Ishikawa (cell line): Measurements from ENCODE around the gene SHQ1.

Experiments used
- CEBPB ChIP-seq: IDR thresholded peaks from 2 replicates; pipeline ENCODE4 v1.6.1; 2012
- CREB1 ChIP-seq: IDR thresholded peaks from 2 replicates; pipeline ENCODE4 v1.6.1; 2012; ENCODE audit warnings: low read depth
- EGR1 ChIP-seq: IDR thresholded peaks from 2 replicates; pipeline ENCODE4 v1.6.1; 2012
- EP300 ChIP-seq: IDR thresholded peaks from 2 replicates; pipeline ENCODE4 v1.6.1; 2012; ENCODE audit warnings: borderline replicate concordance
- FOXM1 ChIP-seq: IDR thresholded peaks from 2 replicates; pipeline ENCODE4 v1.6.1; 2012; ENCODE audit warnings: low read depth, borderline replicate concordance
- NFIC ChIP-seq: IDR thresholded peaks from 2 replicates; pipeline ENCODE4 v1.6.1; 2012
- RAD21 ChIP-seq: IDR thresholded peaks from 2 replicates; pipeline ENCODE4 v1.6.1; 2012; ENCODE audit warnings: low read depth
- TAF1 ChIP-seq: IDR thresholded peaks from 2 replicates; pipeline ENCODE4 v1.6.1; 2012; ENCODE audit warnings: low read depth, mild to moderate bottlenecking
- TCF12 ChIP-seq: IDR thresholded peaks from 2 replicates; pipeline ENCODE4 v1.6.1; 2012; ENCODE audit warnings: low read depth
- TEAD4 ChIP-seq: IDR thresholded peaks from 2 replicates; pipeline ENCODE4 v1.6.1; 2012
- YY1 ChIP-seq: IDR thresholded peaks from 2 replicates; pipeline ENCODE4 v1.6.1; 2012; ENCODE audit warnings: low read depth
- ZBTB7A ChIP-seq: IDR thresholded peaks from 2 replicates; pipeline ENCODE4 v1.6.1; 2012; ENCODE audit warnings: low read depth
- TF ChIP-seq, protein P1 (sequence below): IDR thresholded peaks from 2 replicates; pipeline ENCODE4 v1.6.1; 2012; ENCODE audit warnings: low read depth, mild to moderate bottlenecking
- TF ChIP-seq, protein P2 (sequence below): IDR thresholded peaks from 2 replicates; pipeline ENCODE4 v1.6.1; 2012
- TF ChIP-seq, protein P3 (sequence below): IDR thresholded peaks from 2 replicates; pipeline ENCODE4 v1.6.1; 2012

Gene SHQ1

GRCh38 chr3:72872183-72872582, 23.9 kb upstream of the SHQ1 start:
- TF ChIP-seq TAF1 (no peak), TEAD4 (no peak), CEBPB (no peak), RAD21 (no peak), FOXM1 (no peak), EGR1 (no peak), NFIC (no peak)
- TF ChIP-seq, protein P1, sequence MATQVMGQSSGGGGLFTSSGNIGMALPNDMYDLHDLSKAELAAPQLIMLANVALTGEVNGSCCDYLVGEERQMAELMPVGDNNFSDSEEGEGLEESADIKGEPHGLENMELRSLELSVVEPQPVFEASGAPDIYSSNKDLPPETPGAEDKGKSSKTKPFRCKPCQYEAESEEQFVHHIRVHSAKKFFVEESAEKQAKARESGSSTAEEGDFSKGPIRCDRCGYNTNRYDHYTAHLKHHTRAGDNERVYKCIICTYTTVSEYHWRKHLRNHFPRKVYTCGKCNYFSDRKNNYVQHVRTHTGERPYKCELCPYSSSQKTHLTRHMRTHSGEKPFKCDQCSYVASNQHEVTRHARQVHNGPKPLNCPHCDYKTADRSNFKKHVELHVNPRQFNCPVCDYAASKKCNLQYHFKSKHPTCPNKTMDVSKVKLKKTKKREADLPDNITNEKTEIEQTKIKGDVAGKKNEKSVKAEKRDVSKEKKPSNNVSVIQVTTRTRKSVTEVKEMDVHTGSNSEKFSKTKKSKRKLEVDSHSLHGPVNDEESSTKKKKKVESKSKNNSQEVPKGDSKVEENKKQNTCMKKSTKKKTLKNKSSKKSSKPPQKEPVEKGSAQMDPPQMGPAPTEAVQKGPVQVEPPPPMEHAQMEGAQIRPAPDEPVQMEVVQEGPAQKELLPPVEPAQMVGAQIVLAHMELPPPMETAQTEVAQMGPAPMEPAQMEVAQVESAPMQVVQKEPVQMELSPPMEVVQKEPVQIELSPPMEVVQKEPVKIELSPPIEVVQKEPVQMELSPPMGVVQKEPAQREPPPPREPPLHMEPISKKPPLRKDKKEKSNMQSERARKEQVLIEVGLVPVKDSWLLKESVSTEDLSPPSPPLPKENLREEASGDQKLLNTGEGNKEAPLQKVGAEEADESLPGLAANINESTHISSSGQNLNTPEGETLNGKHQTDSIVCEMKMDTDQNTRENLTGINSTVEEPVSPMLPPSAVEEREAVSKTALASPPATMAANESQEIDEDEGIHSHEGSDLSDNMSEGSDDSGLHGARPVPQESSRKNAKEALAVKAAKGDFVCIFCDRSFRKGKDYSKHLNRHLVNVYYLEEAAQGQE: no peak
- TF ChIP-seq, protein P2, sequence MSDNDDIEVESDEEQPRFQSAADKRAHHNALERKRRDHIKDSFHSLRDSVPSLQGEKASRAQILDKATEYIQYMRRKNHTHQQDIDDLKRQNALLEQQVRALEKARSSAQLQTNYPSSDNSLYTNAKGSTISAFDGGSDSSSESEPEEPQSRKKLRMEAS: no peak

DNA sequence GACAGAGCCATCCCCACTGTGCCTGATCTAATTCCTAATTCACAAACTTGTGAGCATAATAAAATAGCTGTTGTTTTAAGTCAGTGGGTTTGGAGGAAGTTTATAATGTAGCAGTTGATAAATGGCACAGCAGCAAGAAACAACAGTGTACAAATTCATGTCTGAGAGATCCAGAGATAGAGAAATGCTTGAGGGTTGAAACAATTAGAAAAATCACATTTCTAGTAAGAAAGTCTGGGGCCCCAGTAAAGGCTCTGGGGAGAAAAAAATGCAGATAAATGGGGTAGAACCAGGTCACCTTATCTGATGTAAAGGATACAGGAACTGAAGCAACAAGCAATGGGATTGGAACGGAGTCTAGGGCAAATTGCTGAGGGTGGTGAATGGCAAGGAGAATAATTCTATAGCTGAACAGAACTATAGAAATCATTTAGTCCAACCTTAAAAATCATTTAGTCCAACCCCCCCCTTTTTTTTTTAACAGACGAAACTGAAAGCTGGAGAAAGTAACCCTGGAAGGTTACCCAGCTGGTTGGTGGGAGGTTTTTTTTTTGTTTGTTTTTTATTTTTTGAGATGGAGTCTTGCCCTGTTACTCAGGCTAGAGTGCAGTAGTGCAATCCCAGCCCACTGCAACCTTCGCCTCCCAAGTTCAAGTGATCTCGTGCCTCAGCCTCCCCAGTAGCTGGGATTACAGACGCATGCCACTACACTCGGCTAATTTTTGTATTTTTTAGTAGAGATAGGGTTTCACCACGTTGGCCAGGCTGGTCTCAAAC, 14.3 kb upstream of the SHQ1 start:
- TF ChIP-seq EP300 (no peak), EGR1 (no peak), NFIC (no peak), TCF12 (no peak), TEAD4 (no peak), YY1 (no peak), RAD21 (no peak), FOXM1 (no peak)
- TF ChIP-seq, protein P1: no peak
- TF ChIP-seq, protein P2: no peak

DNA sequence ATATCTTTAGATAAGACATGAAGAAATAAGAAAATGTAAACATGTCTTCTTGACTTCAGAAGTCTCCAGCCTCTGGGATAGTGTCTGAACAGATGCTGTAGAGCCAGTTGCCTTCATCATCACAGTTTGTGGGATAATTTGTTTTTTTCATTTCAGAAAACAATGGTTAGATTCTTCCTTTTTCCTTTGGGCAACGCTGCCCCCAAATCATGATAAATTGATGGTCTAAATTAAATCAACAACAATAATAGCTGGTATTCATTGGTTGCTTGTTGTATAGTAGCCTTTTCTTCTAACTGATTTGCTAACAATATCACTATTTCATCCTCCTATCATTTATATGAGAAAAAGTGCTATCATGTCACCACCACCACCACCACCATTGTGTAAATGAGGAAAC, 12.6 kb upstream of the SHQ1 start:
- TF ChIP-seq, protein P2: no peak
- TF ChIP-seq CEBPB: no peak

GRCh38 chr3:72860053-72860452, 11.8 kb upstream of the SHQ1 start:
- no peak for TF ChIP-seq EGR1
- TF ChIP-seq, protein P2: no peak
- TF ChIP-seq FOXM1: no peak
- TF ChIP-seq, protein P1: no peak
- no peak for TF ChIP-seq RAD21
- TF ChIP-seq YY1: no peak
- no peak for TF ChIP-seq EP300
- TF ChIP-seq TAF1: no peak
- no peak for TF ChIP-seq CEBPB
- TF ChIP-seq ZBTB7A: no peak
- TF ChIP-seq, protein P3, sequence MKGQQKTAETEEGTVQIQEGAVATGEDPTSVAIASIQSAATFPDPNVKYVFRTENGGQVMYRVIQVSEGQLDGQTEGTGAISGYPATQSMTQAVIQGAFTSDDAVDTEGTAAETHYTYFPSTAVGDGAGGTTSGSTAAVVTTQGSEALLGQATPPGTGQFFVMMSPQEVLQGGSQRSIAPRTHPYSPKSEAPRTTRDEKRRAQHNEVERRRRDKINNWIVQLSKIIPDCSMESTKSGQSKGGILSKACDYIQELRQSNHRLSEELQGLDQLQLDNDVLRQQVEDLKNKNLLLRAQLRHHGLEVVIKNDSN: no peak
- TF ChIP-seq NFIC: no peak
- no peak for TF ChIP-seq TEAD4
- TF ChIP-seq CREB1: no peak
- TF ChIP-seq TCF12: no peak

DNA sequence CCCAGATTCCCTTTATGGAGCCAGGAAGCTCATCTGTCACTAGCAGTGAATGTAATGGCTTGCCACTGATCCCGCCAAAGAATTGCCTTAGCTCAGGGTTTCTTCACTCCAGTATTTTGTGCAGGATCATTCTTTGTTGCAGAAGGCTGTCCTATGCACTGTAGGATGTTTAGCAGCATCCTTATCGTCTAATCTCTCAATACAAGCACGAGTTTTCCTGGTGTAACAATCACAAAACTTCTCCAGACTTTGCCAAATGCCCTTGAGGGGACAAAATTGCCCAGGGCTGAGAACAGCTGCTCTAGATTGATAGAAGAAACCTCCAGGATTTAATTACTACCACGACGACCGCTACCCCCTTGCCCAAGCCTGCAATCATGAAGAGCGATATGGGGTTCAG, 6.8 kb upstream of the SHQ1 start:
- TF ChIP-seq ZBTB7A (no peak), FOXM1 (no peak), YY1 (no peak), NFIC (no peak), EGR1 (no peak), CREB1 (no peak), TCF12 (no peak), RAD21 (no peak), TEAD4 (no peak)
- TF ChIP-seq, protein P1: no peak
- TF ChIP-seq, protein P3: no peak
